Urothelium cell line (cell line): Measurements from ENCODE around the gene ZNF674.
"Not testable (repeated sequence)": the region's sequence is repeated elsewhere in the genome, so short reads cannot be mapped to it uniquely, and the experiment has no call there.

ENCODE experiments used
- DNase-seq: peaks from one replicate; pipeline ENCODE4 v3.0.0; 2011; ENCODE audit warnings: low spot score, mixed read lengths
- FAIRE-seq: peaks from 2 replicates; lab custom pipeline; 2011; peaks lifted over from hg19 to GRCh38; lab: Jason Lieb, UNC

The ZNF674 gene

DNA sequence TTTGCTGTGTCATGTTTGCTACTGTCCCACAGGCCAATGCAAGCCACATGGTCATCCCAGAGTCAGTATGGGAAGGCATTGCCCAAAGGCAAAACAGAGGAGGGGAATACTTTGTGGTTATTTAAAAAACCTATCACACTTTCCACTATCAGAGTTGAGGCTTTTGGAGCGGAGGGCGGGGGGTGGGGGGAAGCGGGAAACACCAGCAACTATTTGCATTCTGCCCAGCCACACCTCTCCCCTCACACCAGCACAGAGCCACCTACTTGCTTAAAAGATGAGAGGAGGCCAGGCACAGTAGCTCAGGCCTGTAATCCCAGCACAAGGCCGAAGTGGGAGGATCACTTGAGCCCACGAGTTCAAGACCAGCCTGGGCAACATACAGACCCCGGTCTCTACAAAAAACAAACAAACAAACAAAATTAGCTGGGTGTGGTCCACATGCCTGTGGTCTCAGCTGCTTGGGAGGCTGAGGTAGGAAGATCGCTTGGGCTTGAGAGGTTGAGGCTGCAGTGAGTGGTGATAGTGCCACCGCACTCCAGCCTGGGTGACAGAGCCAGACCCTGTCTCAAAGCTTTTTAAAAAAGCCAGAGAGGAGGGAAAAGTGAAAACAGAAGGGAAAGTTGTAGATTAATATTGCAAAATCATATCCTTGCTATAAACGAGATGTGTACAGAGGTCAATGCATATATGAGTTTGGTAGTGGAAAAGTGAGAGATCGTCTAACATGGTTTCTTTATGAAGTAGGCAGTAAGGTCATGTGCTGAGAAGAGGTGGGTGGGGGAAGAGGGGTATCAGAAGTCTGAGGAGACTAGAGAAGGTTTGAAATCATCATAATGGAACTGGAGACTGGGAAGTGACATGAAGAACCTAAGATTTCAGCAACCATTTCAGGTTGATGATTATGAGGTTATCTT lies 26.5 kb upstream of the ZNF674 start:
- no peak for FAIRE-seq
- no peak for DNase-seq

- DNase-seq (no peak), FAIRE-seq (no peak)
Observed at GRCh38 chrX:46569621-46570020, 24.4 kb upstream of the ZNF674 start.

GRCh38 chrX:46567388-46567787 lies 22.2 kb upstream of the ZNF674 start:
- FAIRE-seq (no peak), DNase-seq (no peak)

DNA sequence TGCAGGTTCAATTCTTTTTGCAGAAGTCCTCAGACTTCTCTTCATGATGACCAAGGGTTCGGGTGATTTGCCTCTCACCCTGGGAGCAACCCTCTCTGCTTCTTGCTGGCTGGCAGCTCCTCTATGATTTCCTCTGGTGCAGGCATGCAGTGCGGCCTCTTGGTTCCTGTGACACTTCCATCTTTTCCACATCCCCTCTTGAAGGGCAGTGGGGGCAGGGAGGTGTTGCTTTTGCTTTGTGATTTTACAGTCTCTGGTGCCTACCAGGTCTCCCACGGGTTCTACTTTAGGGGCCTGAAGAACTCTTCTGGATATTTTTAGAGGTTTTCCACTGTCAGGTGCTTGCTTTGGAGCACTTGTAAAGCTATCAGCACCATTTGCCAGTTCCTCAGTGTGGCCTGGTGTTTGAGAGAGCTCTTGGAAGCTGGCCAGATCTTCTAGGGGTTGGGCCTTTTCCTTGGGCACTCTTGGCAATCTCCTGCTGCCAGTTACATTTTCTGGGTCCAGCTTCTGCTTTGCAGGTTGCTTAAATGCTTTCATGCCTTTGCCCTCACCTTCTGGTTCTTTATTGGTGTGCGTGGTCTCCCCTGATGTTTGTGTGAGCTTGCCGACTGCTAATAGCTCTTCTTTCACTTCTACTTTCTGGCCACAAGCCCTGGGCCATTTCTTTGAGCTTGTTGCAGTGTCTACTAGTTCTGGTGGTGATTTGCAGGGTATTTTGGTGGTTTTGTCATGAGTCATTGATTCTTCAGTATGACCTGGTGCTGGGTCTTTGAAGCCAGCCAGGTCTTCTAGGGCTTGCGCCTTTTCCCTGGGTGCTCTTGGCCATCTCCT lies 16.8 kb upstream of the ZNF674 start:
- no peak for DNase-seq
- FAIRE-seq, result no peak

- DNase-seq, result no peak
- no peak for FAIRE-seq
Observed at GRCh38 chrX:46559062-46559461, 13.8 kb upstream of the ZNF674 start.

DNA sequence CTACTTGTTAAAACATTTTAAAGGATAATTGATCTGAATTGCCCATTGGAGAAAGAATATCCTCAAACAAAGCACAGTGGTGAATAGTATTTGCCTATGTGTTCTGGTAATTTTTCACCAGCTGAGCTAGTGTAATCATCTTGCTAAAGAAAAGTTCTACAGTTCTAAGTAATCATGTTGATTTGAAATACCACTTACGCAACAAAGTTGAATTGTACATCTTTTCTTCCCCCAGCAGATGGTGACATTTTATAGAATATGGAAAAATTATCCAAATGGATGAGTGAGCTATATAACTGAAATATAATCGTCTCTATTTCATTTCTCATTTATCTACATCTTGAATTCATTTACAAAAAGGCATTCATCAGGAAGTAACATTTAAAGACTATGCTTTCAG lies 9.7 kb upstream of the ZNF674 start:
- FAIRE-seq, result no peak
- DNase-seq, result no peak

DNA sequence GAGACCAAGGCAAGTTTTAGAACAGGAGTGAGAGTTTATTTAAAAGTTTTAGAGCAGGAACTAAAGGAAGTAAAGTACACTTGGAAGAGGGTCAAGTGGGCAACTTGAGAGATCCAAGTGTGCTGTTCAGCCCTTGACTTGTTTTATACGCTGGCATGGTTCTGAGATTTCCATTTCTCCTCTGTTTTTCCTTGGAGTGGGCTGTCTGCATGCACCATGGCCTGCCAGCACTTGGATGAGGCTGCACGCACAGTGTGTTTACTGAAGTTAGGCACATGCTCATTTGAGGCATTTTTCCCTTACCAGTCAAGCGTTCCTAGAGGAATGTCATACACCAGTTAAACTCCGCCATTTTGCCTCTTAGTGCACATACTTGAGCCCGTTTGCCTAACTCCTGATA lies 8.7 kb upstream of the ZNF674 start:
- FAIRE-seq, result no peak
- DNase-seq, result no peak

GRCh38 chrX:46551494-46552128 lies 6.4 kb upstream of the ZNF674 start:
- DNase-seq, result peak; percentile 26
- FAIRE-seq, result no peak

- no peak for FAIRE-seq
- DNase-seq, result no peak
Observed at GRCh38 chrX:46549914-46550313, 4.7 kb upstream of the ZNF674 start.

DNA sequence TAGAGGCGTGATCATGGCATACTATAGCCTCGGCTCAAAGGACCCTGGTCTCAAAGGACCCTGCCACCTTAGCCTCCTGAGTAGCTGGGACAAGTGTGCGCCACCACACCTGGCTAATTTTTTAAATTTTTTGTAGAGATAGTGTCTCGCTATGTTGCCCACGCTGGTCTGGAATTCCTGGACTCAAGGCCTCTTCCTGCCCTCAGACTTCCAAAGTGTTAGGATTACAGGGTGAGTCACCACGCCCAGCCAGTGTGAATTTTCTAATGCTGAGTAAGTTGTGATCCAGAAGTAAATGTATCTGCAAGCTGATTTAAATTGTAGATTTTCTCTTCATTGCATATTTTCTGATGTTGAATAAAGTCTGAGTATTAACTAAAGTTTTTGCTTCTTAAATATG lies 2.6 kb upstream of the ZNF674 start:
- DNase-seq (no peak), FAIRE-seq (no peak)

- not testable (repeated sequence) for FAIRE-seq, DNase-seq
Observed at GRCh38 chrX:46544527-46544926, 694 bp downstream of the ZNF674 start.

- FAIRE-seq (no peak), DNase-seq (no peak)
Observed at GRCh38 chrX:46543441-46543840, 1.8 kb downstream of the ZNF674 start.

DNA sequence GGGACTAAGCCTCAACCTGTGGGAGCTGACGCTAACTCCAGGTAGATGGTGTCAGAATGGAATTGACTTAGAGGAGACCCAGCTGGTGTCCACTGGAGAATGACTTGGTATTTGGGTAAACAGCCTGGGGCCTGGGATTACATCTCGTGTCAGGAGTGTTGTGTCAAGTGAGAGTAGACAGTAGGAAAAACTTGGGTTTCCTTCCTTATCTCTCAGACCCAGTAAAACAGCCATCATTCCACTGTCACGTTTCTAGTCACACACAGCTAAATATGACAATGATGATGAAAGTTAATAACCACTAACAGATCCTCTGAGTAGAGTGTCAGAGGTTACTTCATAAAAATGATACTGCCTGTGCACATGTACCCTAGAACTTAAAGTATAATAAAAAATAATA lies 13.8 kb downstream of the ZNF674 start:
- FAIRE-seq (no peak), DNase-seq (no peak)

GRCh38 chrX:46530404-46530908 lies 14.8 kb downstream of the ZNF674 start:
- FAIRE-seq, DNase-seq: not testable (repeated sequence)

GRCh38 chrX:46529740-46530403 lies 15.3 kb downstream of the ZNF674 start:
- FAIRE-seq, DNase-seq: not testable (repeated sequence)

- not testable (repeated sequence) for FAIRE-seq, DNase-seq
Observed at GRCh38 chrX:46528640-46529039, 16.6 kb downstream of the ZNF674 start.

DNA sequence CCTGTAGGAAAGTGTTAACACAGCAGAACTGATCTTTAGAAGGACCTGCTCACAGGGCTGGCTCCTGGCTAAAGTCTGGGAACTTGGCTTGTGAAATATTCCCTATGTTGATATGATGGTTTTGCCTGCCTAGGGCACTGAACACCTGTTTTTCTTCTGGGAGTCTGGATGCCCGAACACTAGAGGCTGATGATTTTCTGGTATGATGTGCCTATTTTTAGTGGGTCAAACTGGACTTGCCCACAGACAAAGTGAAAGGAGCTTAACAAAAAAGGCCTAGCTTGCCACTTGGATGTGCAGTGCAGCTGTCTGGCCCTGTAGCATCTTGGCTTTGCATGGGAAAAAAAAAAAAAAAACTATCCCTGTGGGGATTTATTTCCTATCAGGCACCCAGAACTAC lies 39.1 kb downstream of the ZNF674 start:
- DNase-seq (no peak), FAIRE-seq (no peak)

GRCh38 chrX:46502848-46503247 lies 42.4 kb downstream of the ZNF674 start:
- FAIRE-seq (no peak), DNase-seq (no peak)

DNA sequence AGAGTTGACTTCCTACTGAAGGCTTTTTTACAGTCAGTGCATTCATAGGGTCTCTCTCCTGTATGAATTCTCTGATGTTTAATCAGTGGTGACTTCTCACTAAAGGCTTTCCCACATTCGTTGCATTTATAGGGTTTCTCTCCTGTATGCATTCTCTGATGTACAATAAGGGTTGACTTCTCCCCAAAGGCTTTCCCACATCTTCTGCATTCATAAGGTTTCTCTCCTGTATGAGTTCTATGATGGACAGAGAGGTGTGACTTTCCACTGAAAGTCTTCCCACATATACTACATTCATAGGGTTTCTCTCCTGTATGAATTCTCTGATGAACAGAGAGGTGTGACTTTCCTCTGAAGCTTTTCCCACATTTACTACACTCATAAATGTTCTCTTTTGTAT lies 45.2 kb downstream of the ZNF674 start:
- DNase-seq, result no peak
- no peak for FAIRE-seq

DNA sequence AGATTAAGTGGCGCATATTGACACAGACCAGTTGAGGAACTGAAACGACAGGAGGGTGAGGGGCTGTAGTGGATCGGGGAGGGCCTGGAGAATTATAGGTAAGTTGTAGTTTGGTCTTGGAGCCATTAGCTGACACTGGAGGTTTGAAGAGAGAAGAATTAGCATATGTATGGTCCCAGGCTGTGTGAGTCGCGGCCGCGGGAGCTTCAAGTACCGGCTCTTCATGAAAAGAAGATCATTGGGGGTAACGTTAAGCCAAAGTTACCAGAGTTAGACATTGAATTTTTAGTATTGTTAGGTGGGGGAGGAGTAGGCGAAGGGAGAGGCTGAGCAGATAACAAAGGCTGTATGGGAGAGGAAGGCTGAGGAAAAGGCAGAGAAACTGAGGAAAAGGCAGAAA lies 56.5 kb downstream of the ZNF674 start:
- DNase-seq, result no peak

GRCh38 chrX:46485897-46486296 lies 59.3 kb downstream of the ZNF674 start:
- DNase-seq, result no peak
- FAIRE-seq, result no peak

More for the DNA sequence above, 56.5 kb downstream of the ZNF674 start:
- FAIRE-seq, result no peak
